Lower lobe of right lung (tissue), 2 donors: ENCODE data around the gene SART3. TPM values are rescaled to one million over a fixed set of nuclear protein-coding genes. Genes with fewer than 3 reads are reported as not detected.

Experiments used
- ATAC-seq, 2 donors: fragments of 200-7000 bp; cut with Tn5 transposase; one replicate each; pipeline ENCODE4 v1.9.1; 2020 to 2022; ENCODE audit warnings: mild to moderate bottlenecking in 2 of 2, moderate library complexity in 2 of 2
- DNase-seq: peaks from one replicate; pipeline ENCODE4 v3.0.0-alpha.2; 2020
- H3K27ac ChIP-seq: fragments of 200-600 bp; one replicate; pipeline ENCODE4 v1.8.0; 2022
- H3K27me3 ChIP-seq: fragments of 200-600 bp; one replicate; pipeline ENCODE4 v1.8.0; 2022; ENCODE audit warnings: low read depth
- H3K36me3 ChIP-seq: fragments of 200-600 bp; one replicate; pipeline ENCODE4 v1.8.0; 2022; ENCODE audit warnings: mild to moderate bottlenecking
- H3K4me1 ChIP-seq: fragments of 200-600 bp; one replicate; pipeline ENCODE4 v1.8.0; 2022
- H3K4me3 ChIP-seq: fragments of 200-600 bp; one replicate; pipeline ENCODE4 v1.8.0; 2022; ENCODE audit warnings: mild to moderate bottlenecking
- H3K9me3 ChIP-seq: fragments of 200-600 bp; one replicate; pipeline ENCODE4 v1.8.0; 2022
- intact Hi-C: fragments of 100-400 bp; cut with DNase I; formaldehyde crosslinking; loops from one replicate; pipeline ENCODE4 v1.11.0; 2022
- total RNA-seq: library from RNA; stranded (reverse); fragmentation: NEBNext Ultra II Directional; extraction: Animal tissue kit (Norgen Biotek cat#: 25700); gene quantifications from one replicate; pipeline ENCODE4 v1.2.1, GENCODE V29; 2021
- TF ChIP-seq, protein P1 (sequence below): fragments of 200-600 bp; IDR thresholded peaks from one replicate; pipeline ENCODE4 v1.8.0; 2022; ENCODE audit warnings: antibody characterized with exemption, mild to moderate bottlenecking
- donor health status: DM: no; HTN: yes; CAD: no; lungs with severe emphysema.

Gene SART3
- total RNA-seq, 1 donor from 2014 or later, result 42.8 TPM

DNA sequence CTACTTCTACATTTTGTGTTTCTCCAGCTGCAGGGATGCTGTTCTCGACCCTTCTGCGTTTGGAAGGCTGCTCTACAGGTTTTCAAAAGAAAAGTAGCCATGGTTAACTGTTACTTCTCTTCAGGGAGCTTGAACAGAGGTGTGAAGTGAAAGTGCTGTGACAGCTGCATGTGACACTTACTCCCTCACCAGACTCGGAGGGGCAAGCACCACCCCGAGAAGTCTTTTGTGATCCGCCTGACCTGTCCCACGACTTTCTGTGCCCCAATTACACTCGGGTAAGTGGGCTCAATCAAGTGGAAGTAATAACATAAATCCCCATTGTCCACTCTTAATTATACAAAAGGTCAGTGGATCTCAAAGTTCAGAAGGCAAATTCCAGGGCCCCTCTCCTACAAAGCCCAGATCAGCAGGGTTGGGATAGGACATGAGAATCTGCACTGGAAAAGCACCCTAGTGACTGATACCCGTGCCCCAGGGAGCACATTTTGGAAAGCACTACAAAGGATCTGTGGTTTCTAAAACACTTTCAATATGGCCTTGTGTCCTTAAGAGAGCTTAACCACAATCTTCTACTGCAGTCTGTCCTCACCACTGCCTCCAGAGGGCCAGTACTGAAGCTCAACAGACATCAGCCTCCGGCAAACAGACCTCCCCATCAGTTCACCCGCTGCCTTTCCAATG is 34.3 kb downstream of the SART3 start:
- no peak overlapping the region for H3K27ac ChIP-seq
- ATAC-seq (no peak), DNase-seq (no peak)
- H3K4me3 ChIP-seq, result no peak overlapping the region
- H3K27me3 ChIP-seq, result no peaks in the 10 kb centered on the region
- H3K4me1 ChIP-seq, result no peaks in the 10 kb centered on the region
- TF ChIP-seq, protein P1, sequence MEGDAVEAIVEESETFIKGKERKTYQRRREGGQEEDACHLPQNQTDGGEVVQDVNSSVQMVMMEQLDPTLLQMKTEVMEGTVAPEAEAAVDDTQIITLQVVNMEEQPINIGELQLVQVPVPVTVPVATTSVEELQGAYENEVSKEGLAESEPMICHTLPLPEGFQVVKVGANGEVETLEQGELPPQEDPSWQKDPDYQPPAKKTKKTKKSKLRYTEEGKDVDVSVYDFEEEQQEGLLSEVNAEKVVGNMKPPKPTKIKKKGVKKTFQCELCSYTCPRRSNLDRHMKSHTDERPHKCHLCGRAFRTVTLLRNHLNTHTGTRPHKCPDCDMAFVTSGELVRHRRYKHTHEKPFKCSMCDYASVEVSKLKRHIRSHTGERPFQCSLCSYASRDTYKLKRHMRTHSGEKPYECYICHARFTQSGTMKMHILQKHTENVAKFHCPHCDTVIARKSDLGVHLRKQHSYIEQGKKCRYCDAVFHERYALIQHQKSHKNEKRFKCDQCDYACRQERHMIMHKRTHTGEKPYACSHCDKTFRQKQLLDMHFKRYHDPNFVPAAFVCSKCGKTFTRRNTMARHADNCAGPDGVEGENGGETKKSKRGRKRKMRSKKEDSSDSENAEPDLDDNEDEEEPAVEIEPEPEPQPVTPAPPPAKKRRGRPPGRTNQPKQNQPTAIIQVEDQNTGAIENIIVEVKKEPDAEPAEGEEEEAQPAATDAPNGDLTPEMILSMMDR, result no peak
- no peaks in the 10 kb centered on the region for H3K9me3 ChIP-seq
- peaks cover 100% of the 10 kb centered on the region for H3K36me3 ChIP-seq
- intact Hi-C loops, result no loop called here

DNA sequence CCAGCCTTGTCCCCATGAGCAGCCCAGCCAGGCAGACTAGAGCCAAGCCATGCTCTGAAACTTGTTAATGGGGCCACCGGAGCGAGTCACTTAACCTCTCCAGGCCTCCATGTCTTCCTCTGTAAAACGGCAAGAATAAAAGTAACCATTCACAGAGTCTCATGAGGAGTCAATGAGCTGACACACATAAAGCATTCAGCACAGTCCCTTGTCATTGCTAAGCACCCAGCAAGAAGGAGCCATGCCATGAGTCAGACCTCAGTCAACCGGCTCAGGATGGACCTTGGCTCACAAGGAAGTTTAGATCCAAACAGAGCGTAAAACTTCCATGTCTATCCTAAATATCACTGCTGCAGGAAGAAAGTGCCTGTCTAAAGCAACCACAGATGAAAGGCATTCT is 35.3 kb downstream of the SART3 start:
- no peak for ATAC-seq
- Histone ChIP-seq H3K27ac (no peak overlapping the region), H3K27me3 (no peaks in the 10 kb centered on the region), H3K9me3 (no peaks in the 10 kb centered on the region), H3K4me3 (no peak overlapping the region), H3K4me1 (no peaks in the 10 kb centered on the region), H3K36me3 (peaks cover 100% of the 10 kb centered on the region)
- intact Hi-C loops, result no loop called here
- TF ChIP-seq, protein P1, result no peak
- DNase-seq, result no peak

DNA sequence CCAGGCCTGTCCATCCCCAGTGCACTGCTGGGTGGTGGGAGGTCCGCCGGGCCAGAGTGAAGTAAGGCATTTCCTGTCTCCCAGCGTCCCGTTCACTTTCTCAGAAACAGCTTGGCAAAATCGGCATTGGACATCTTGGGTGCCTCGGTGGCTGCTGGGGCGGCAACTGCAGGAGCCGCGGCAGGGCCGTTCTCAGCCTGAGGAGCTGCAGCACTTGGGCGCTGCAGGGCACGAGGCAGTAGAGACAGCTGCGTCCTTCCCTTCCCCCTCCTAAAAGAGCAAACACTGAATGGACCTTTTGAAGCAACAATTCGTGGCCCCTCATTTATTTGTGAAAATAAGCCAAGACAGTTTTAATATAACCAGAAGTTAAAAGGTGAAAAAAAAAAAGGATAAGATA is 37.6 kb downstream of the SART3 start:
- DNase-seq (no peak), ATAC-seq (no peak)
- no peaks in the 10 kb centered on the region for H3K27me3 ChIP-seq
- no peaks in the 10 kb centered on the region for H3K4me1 ChIP-seq
- intact Hi-C loops, result no loop called here
- H3K9me3 ChIP-seq, result no peaks in the 10 kb centered on the region
- TF ChIP-seq, protein P1, result no peak
- H3K27ac ChIP-seq, result no peak overlapping the region
- no peak overlapping the region for H3K4me3 ChIP-seq
- H3K36me3 ChIP-seq, result peaks cover 100% of the 10 kb centered on the region

DNA sequence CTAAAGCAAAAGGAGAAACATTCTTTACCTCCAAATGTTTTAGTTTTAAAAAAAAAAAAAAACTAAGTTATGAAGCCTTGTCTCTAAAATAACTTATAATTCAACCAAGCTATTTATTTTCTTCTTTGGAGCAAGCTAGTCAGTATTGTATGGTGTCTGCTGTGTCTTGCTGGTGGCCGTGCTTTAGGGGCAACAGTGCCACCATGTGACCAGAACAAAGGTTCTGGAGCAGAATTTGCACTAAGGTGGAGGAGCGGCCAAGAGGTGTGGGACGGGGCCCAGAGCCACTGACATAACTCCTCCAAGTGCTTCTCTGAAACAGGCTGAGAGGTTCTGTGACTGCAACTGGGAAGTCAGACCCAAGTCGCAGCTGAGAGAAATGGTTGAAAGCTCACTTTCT is 41.4 kb downstream of the SART3 start:
- Histone ChIP-seq H3K4me1 (peaks cover 12% of the 10 kb centered on the region), H3K36me3 (peaks cover 77% of the 10 kb centered on the region), H3K4me3 (no peak overlapping the region), H3K9me3 (no peaks in the 10 kb centered on the region), H3K27ac (no peak overlapping the region), H3K27me3 (no peaks in the 10 kb centered on the region)
- intact Hi-C loops, result no loop called here
- TF ChIP-seq, protein P1, result no peak
- DNase-seq (no peak), ATAC-seq (no peak)

DNA sequence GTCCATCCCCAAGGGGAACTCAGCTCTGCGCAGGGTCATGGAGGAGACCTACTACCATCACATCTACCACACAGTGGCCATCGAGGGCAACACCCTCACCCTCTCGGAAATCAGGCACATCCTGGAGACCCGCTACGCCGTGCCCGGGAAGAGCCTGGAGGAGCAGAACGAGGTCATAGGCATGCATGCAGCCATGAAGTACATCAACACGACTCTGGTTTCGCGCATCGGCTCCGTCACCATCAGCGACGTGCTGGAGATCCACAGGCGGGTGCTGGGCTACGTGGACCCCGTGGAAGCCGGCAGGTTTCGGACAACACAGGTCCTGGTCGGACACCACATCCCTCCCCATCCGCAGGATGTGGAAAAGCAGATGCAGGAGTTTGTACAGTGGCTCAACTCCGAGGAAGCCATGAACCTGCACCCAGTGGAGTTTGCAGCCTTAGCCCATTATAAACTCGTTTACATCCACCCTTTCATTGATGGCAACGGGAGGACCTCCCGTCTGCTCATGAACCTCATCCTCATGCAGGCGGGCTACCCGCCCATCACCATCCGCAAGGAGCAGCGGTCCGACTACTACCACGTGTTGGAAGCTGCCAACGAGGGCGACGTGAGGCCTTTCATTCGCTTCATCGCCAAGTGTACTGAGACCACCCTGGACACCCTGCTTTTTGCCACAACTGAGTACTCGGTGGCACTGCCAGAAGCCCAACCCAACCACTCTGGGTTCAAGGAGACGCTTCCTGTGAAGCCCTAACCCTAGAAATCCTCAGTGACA is 42.1 kb downstream of the SART3 start:
- Histone ChIP-seq H3K27me3 (no peaks in the 10 kb centered on the region), H3K27ac (no peak overlapping the region), H3K36me3 (peaks cover 70% of the 10 kb centered on the region), H3K4me1 (peaks cover 16% of the 10 kb centered on the region), H3K9me3 (no peaks in the 10 kb centered on the region), H3K4me3 (no peak overlapping the region)
- no peak for ATAC-seq
- intact Hi-C loops, result no loop called here
- no peak for DNase-seq
- TF ChIP-seq, protein P1, result no peak
